Activated CD4-positive, alpha-beta T cell treated with anti-CD3 and anti-CD28 coated beads, Interleukin-2, amount 10 ng/mL, durations not matched to agents 24 days and 14 days (primary cell): Measurements from ENCODE around the gene RAPGEF1. TPM values are rescaled to one million over a fixed set of nuclear protein-coding genes. Genes with fewer than 3 reads are reported as not detected.

ENCODE experiments used
- DNase-seq: peaks from one replicate; pipeline ENCODE4 v3.0.0; 2022
- H3K27ac Mint-ChIP-seq: one replicate; pipeline ENCODE4 v1.8.0; 2022; ENCODE audit warnings: mild to moderate bottlenecking, mixed read lengths
- H3K27me3 Mint-ChIP-seq: one replicate; pipeline ENCODE4 v1.8.0; 2022; ENCODE audit warnings: mixed read lengths
- H3K36me3 Mint-ChIP-seq: one replicate; pipeline ENCODE4 v1.8.0; 2022; ENCODE audit warnings: low read depth, mild to moderate bottlenecking, mixed read lengths
- H3K4me1 Mint-ChIP-seq: one replicate; pipeline ENCODE4 v1.8.0; 2021; ENCODE audit warnings: mixed read lengths
- H3K4me3 Mint-ChIP-seq: one replicate; pipeline ENCODE4 v1.8.0; 2022; ENCODE audit warnings: mild to moderate bottlenecking, moderate library complexity, mixed read lengths
- H3K9me3 Mint-ChIP-seq: one replicate; pipeline ENCODE4 v1.8.0; 2021; ENCODE audit warnings: mixed read lengths
- intact Hi-C: fragments of 100-400 bp; cut with micrococcal nuclease; formaldehyde crosslinking; loops from one replicate; pipeline ENCODE4 v1.15.1; 2023
- total RNA-seq: library from RNA; stranded (reverse); gene quantifications from 2 replicates; pipeline ENCODE4 v1.2.3, GENCODE V29; 2022

The RAPGEF1 gene
- total RNA-seq, 1 donor from 2014 or later: 153 TPM

GRCh38 chr9:131636593-131636992 is 103.3 kb downstream of the RAPGEF1 start:
- no peak for DNase-seq
- intact Hi-C loops: no loop called here
- Mint-ChIP-seq H3K27me3 (no peaks in the 10 kb centered on the region), H3K36me3 (peaks cover 58% of the 10 kb centered on the region), H3K27ac (peak overlapping the region; percentile 89), H3K9me3 (no peaks in the 10 kb centered on the region), H3K4me1 (peaks cover 49% of the 10 kb centered on the region), H3K4me3 (no peak overlapping the region)

GRCh38 chr9:131635892-131636291 is 104.0 kb downstream of the RAPGEF1 start:
- Mint-ChIP-seq H3K9me3 (no peaks in the 10 kb centered on the region), H3K27me3 (no peaks in the 10 kb centered on the region), H3K36me3 (peaks cover 59% of the 10 kb centered on the region), H3K4me3 (no peak overlapping the region), H3K4me1 (peaks cover 49% of the 10 kb centered on the region), H3K27ac (peak overlapping the region; percentile 89)
- DNase-seq: no peak
- intact Hi-C loops: loop anchor here (1.0 kb wide), 1 partner anchor 32 kb away; no protein-coding TSS in a partner anchor

- Mint-ChIP-seq H3K27ac (peak overlapping the region; percentile 89), H3K4me1 (peaks cover 51% of the 10 kb centered on the region), H3K4me3 (peak overlapping the region; percentile 40), H3K27me3 (no peaks in the 10 kb centered on the region), H3K9me3 (no peaks in the 10 kb centered on the region), H3K36me3 (peaks cover 61% of the 10 kb centered on the region)
- intact Hi-C loops: loop anchor here (1.0 kb wide), 1 partner anchor 33 kb away; no protein-coding TSS in a partner anchor
- peak; percentile 93 for DNase-seq
Observed at GRCh38 chr9:131635285-131635684, 104.6 kb downstream of the RAPGEF1 start.

- intact Hi-C loops: no loop called here
- Mint-ChIP-seq H3K27ac (peak overlapping the region; percentile 29), H3K9me3 (no peaks in the 10 kb centered on the region), H3K4me1 (peaks cover 55% of the 10 kb centered on the region), H3K4me3 (no peak overlapping the region), H3K36me3 (peaks cover 58% of the 10 kb centered on the region), H3K27me3 (no peaks in the 10 kb centered on the region)
- no peak for DNase-seq
Observed at GRCh38 chr9:131633491-131634031, 106.3 kb downstream of the RAPGEF1 start.

GRCh38 chr9:131631306-131631705 is 108.6 kb downstream of the RAPGEF1 start:
- peaks cover 56% of the 10 kb centered on the region for H3K36me3 Mint-ChIP-seq
- DNase-seq: peak; percentile 54
- H3K4me1 Mint-ChIP-seq: peaks cover 57% of the 10 kb centered on the region
- H3K27ac Mint-ChIP-seq: peak overlapping the region; percentile 53
- no peaks in the 10 kb centered on the region for H3K27me3 Mint-ChIP-seq
- no peak overlapping the region for H3K4me3 Mint-ChIP-seq
- intact Hi-C loops: no loop called here
- H3K9me3 Mint-ChIP-seq: no peaks in the 10 kb centered on the region

GRCh38 chr9:131630205-131630831 is 109.6 kb downstream of the RAPGEF1 start:
- no peak overlapping the region for H3K4me3 Mint-ChIP-seq
- H3K9me3 Mint-ChIP-seq: no peaks in the 10 kb centered on the region
- H3K4me1 Mint-ChIP-seq: peaks cover 57% of the 10 kb centered on the region
- peak overlapping the region; percentile 85 for H3K27ac Mint-ChIP-seq
- H3K27me3 Mint-ChIP-seq: no peaks in the 10 kb centered on the region
- DNase-seq: peak; percentile 64
- intact Hi-C loops: no loop called here
- H3K36me3 Mint-ChIP-seq: peaks cover 60% of the 10 kb centered on the region

GRCh38 chr9:131629825-131630204 is 110.1 kb downstream of the RAPGEF1 start:
- DNase-seq: peak; percentile 54
- intact Hi-C loops: loop anchor here (5.0 kb wide), 1 partner anchor 38 kb away; no protein-coding TSS in a partner anchor
- H3K27ac Mint-ChIP-seq: peak overlapping the region; percentile 85
- no peaks in the 10 kb centered on the region for H3K9me3 Mint-ChIP-seq
- no peaks in the 10 kb centered on the region for H3K27me3 Mint-ChIP-seq
- peaks cover 63% of the 10 kb centered on the region for H3K36me3 Mint-ChIP-seq
- peaks cover 54% of the 10 kb centered on the region for H3K4me1 Mint-ChIP-seq
- no peak overlapping the region for H3K4me3 Mint-ChIP-seq

- no peaks in the 10 kb centered on the region for H3K9me3 Mint-ChIP-seq
- peaks cover 65% of the 10 kb centered on the region for H3K36me3 Mint-ChIP-seq
- intact Hi-C loops: loop anchor here (5.0 kb wide), 1 partner anchor 37 kb away; no protein-coding TSS in a partner anchor
- H3K4me3 Mint-ChIP-seq: no peak overlapping the region
- H3K27ac Mint-ChIP-seq: peak overlapping the region; percentile 85
- DNase-seq: no peak
- H3K27me3 Mint-ChIP-seq: no peaks in the 10 kb centered on the region
- H3K4me1 Mint-ChIP-seq: peaks cover 55% of the 10 kb centered on the region
Observed at GRCh38 chr9:131629226-131629500, 110.7 kb downstream of the RAPGEF1 start.

GRCh38 chr9:131628459-131629225 is 111.2 kb downstream of the RAPGEF1 start:
- Mint-ChIP-seq H3K4me1 (peaks cover 54% of the 10 kb centered on the region), H3K4me3 (no peak overlapping the region), H3K36me3 (peaks cover 65% of the 10 kb centered on the region), H3K9me3 (no peaks in the 10 kb centered on the region), H3K27me3 (no peaks in the 10 kb centered on the region), H3K27ac (peak overlapping the region; percentile 85)
- intact Hi-C loops: loop anchor here (5.0 kb wide), 1 partner anchor 36 kb away; no protein-coding TSS in a partner anchor
- DNase-seq: peak; percentile 55

- peaks cover 50% of the 10 kb centered on the region for H3K4me1 Mint-ChIP-seq
- peaks cover 65% of the 10 kb centered on the region for H3K36me3 Mint-ChIP-seq
- H3K4me3 Mint-ChIP-seq: peak overlapping the region; percentile 67
Observed at GRCh38 chr9:131627648-131628458, 112.0 kb downstream of the RAPGEF1 start.

GRCh38 chr9:131627326-131627647 is 112.6 kb downstream of the RAPGEF1 start:
- Mint-ChIP-seq H3K27me3 (no peaks in the 10 kb centered on the region), H3K4me1 (peaks cover 48% of the 10 kb centered on the region), H3K4me3 (peak overlapping the region; percentile 67), H3K27ac (peak overlapping the region; percentile 93), H3K9me3 (no peaks in the 10 kb centered on the region), H3K36me3 (peaks cover 65% of the 10 kb centered on the region)
- intact Hi-C loops: loop anchor here (5.0 kb wide), 1 partner anchor 35 kb away; no protein-coding TSS in a partner anchor
- no peak for DNase-seq

More at GRCh38 chr9:131627648-131628458, 112.0 kb downstream of the RAPGEF1 start:
- H3K9me3 Mint-ChIP-seq: no peaks in the 10 kb centered on the region
- peak; percentile 89 for DNase-seq
- intact Hi-C loops: loop anchor here (5.0 kb wide), 1 partner anchor 36 kb away; no protein-coding TSS in a partner anchor
- H3K27me3 Mint-ChIP-seq: no peaks in the 10 kb centered on the region
- peak overlapping the region; percentile 93 for H3K27ac Mint-ChIP-seq

- no peak overlapping the region for H3K4me3 Mint-ChIP-seq
- intact Hi-C loops: loop anchor here (5.0 kb wide), 1 partner anchor 34 kb away; no protein-coding TSS in a partner anchor
- H3K4me1 Mint-ChIP-seq: peaks cover 45% of the 10 kb centered on the region
Observed at GRCh38 chr9:131625790-131626670, 113.8 kb downstream of the RAPGEF1 start.

GRCh38 chr9:131625508-131625787 is 114.4 kb downstream of the RAPGEF1 start:
- peak overlapping the region; percentile 77 for H3K27ac Mint-ChIP-seq
- no peaks in the 10 kb centered on the region for H3K27me3 Mint-ChIP-seq
- H3K36me3 Mint-ChIP-seq: peaks cover 61% of the 10 kb centered on the region
- no peaks in the 10 kb centered on the region for H3K9me3 Mint-ChIP-seq
- H3K4me3 Mint-ChIP-seq: no peak overlapping the region
- intact Hi-C loops: loop anchor here (5.0 kb wide), 1 partner anchor 33 kb away; no protein-coding TSS in a partner anchor
- DNase-seq: no peak
- peaks cover 39% of the 10 kb centered on the region for H3K4me1 Mint-ChIP-seq

More at GRCh38 chr9:131625790-131626670, 113.8 kb downstream of the RAPGEF1 start:
- Mint-ChIP-seq H3K36me3 (peaks cover 66% of the 10 kb centered on the region), H3K9me3 (no peaks in the 10 kb centered on the region), H3K27ac (peak overlapping the region; percentile 77), H3K27me3 (no peaks in the 10 kb centered on the region)
- DNase-seq: peak; percentile 77
